ENCODE measurements around the gene SCN1B.

The SCN1B gene

DNA sequence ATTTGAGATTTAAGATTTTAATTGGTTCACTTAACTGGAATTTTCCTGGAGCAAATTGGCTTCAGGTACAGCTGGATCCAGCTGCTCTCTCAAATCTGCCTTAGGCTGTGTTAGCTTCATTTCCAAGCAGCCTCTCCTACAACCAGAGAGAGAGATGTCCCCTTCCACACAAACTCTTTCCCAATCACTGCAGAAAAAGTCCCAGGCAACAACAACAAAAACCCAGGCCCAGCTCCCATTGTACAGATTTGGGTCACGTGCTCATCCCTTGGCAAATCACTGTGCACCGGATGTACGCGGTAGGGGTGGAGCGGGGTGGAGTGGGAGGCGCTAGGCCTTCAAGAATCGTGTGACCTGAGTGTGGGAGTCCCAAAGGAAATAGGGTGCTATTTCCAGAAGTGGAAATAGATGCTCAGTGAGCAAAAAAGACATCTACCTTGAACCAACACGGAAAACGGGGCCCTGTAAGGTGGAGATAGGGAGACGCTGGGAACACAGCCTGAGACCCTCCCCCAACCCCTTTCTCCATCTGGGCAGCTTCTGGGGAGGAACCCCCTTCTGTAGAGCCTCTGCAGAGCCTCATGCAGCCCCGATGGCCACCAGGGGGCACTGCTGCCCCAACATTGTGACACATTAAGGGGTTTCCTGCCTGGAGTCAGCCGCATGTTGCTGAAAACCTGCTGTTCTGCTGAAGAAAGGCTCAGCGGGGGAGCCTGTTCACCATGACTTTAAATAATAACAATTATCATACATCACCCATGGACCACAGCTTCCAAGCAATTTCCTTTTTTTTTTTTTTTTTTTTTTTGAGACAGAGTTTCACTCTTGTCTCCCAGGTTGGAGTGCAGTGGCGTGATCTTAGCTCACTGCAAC is 36.7 kb downstream of the SCN1B start:
- H3K9ac ChIP-seq, result no peak overlapping the region
- no peak overlapping the region for H3K27ac ChIP-seq
- no peak overlapping the region for H2AFZ ChIP-seq (ENCODE audit: low read depth)
- TF ChIP-seq CTCF (conservative IDR thresholded peaks at IDR 0.05; ENCODE audit: low read depth, low read length), result peak; percentile 87
- no peaks in the 10 kb centered on the region for H3K4me1 ChIP-seq (ENCODE audit: low read depth, poor library complexity, severe bottlenecking)
- H3K27me3 ChIP-seq (ENCODE audit: insufficient read depth, low read depth), result peaks cover 38% of the 10 kb centered on the region
- H4K20me1 ChIP-seq (ENCODE audit: insufficient read depth), result no peaks in the 10 kb centered on the region
- no peak overlapping the region for H3K4me2 ChIP-seq
- no peak overlapping the region for H3K4me3 ChIP-seq (IDR thresholded peaks at IDR 0.05; ENCODE audit: insufficient read depth, low read depth, low read length)
- no peaks in the 10 kb centered on the region for H3K36me3 ChIP-seq (ENCODE audit: insufficient read depth)
- no peaks in the 10 kb centered on the region for H3K79me2 ChIP-seq (ENCODE audit: insufficient read depth, low read depth)

GRCh38 chr19:35068941-35069634 is 38.8 kb downstream of the SCN1B start:
- no peak overlapping the region for H3K4me2 ChIP-seq
- no peaks in the 10 kb centered on the region for H3K36me3 ChIP-seq (ENCODE audit: insufficient read depth)
- H3K27ac ChIP-seq, result no peak overlapping the region
- no peak overlapping the region for H2AFZ ChIP-seq (ENCODE audit: low read depth)
- peaks cover 39% of the 10 kb centered on the region for H3K27me3 ChIP-seq (ENCODE audit: insufficient read depth, low read depth)
- no peaks in the 10 kb centered on the region for H4K20me1 ChIP-seq (ENCODE audit: insufficient read depth)
- no peaks in the 10 kb centered on the region for H3K79me2 ChIP-seq (ENCODE audit: insufficient read depth, low read depth)
- TF ChIP-seq CTCF (conservative IDR thresholded peaks at IDR 0.05; ENCODE audit: low read depth, low read length), result no peak
- no peaks in the 10 kb centered on the region for H3K4me1 ChIP-seq (ENCODE audit: low read depth, poor library complexity, severe bottlenecking)
- no peak overlapping the region for H3K4me3 ChIP-seq (IDR thresholded peaks at IDR 0.05; ENCODE audit: insufficient read depth, low read depth, low read length)
- H3K9ac ChIP-seq, result no peak overlapping the region

GRCh38 chr19:35069696-35070095 is 39.4 kb downstream of the SCN1B start:
- Histone ChIP-seq H3K27ac (no peak overlapping the region), H3K4me3 (IDR thresholded peaks at IDR 0.05; ENCODE audit: insufficient read depth, low read depth, low read length) (no peak overlapping the region), H4K20me1 (ENCODE audit: insufficient read depth) (no peaks in the 10 kb centered on the region), H3K27me3 (ENCODE audit: insufficient read depth, low read depth) (peaks cover 39% of the 10 kb centered on the region), H3K9ac (no peak overlapping the region), H3K4me2 (no peak overlapping the region), H3K36me3 (ENCODE audit: insufficient read depth) (no peaks in the 10 kb centered on the region), H3K79me2 (ENCODE audit: insufficient read depth, low read depth) (no peaks in the 10 kb centered on the region), H3K4me1 (ENCODE audit: low read depth, poor library complexity, severe bottlenecking) (no peaks in the 10 kb centered on the region), H2AFZ (ENCODE audit: low read depth) (no peak overlapping the region)
- no peak for TF ChIP-seq CTCF (conservative IDR thresholded peaks at IDR 0.05; ENCODE audit: low read depth, low read length)

GRCh38 chr19:35070471-35070870 is 40.2 kb downstream of the SCN1B start:
- Histone ChIP-seq H3K36me3 (ENCODE audit: insufficient read depth) (no peaks in the 10 kb centered on the region), H3K27me3 (ENCODE audit: insufficient read depth, low read depth) (peaks cover 39% of the 10 kb centered on the region), H3K27ac (no peak overlapping the region), H3K4me1 (ENCODE audit: low read depth, poor library complexity, severe bottlenecking) (no peaks in the 10 kb centered on the region), H3K4me3 (IDR thresholded peaks at IDR 0.05; ENCODE audit: insufficient read depth, low read depth, low read length) (no peak overlapping the region), H2AFZ (ENCODE audit: low read depth) (no peak overlapping the region), H3K79me2 (ENCODE audit: insufficient read depth, low read depth) (no peaks in the 10 kb centered on the region), H3K4me2 (no peak overlapping the region), H4K20me1 (ENCODE audit: insufficient read depth) (no peaks in the 10 kb centered on the region), H3K9ac (no peak overlapping the region)
- no peak for TF ChIP-seq CTCF (conservative IDR thresholded peaks at IDR 0.05; ENCODE audit: low read depth, low read length)

All from KMS-11 (cell line).